NCI-H146 (cell line): ENCODE data around the gene COL20A1.
"Not testable (repeated sequence)": the region's sequence is repeated elsewhere in the genome, so short reads cannot be mapped to it uniquely, and the experiment has no call there.

ENCODE experiments used
- DNase-seq: peaks from one replicate; lab custom pipeline; 2025; lab: John Stamatoyannopoulos, UW

Gene COL20A1

GRCh38 chr20:63290677-63291472 lies 2.1 kb upstream of the COL20A1 start:
- DNase-seq, result no peak

DNA sequence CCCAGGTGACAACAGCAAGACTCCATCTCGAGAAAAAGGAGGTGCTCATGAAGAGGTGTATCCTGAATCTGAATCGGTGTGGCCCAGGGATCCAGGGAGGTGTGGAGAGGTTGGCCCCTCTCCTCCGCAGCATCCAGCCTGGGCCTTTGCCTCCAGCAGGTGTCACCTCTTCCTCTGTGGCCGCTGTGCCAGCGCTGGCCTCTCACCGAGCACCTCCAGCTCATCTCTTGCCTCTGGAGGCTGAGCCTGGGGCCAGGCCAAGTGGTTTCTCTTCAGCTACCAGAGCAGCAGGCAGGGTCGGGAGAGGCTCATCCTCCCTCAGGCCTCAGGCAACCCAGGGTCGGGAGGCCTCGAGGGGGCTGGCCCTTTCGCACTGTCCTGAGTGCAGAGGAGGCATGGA lies 1.2 kb upstream of the COL20A1 start:
- DNase-seq, result no peak

DNA sequence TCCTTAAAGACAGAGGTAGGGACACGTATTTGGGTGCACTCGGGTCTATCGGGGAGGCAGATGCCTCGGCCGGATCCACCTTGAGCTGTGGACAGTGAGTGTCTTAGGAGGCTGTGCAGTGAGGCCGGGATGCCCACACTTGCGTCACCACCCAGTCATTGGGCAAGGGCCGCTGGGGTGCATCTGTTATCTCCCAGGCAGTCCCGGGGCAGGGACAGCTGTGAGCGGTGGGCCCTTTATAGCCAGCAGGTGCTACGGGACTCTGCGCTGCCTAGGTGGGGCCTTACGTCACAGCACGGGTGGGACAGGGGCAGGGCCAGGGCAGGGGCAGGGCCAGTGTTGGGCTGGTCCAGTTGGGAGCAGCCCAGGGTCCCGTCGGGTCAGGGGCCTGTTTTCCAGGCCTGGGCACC lies 689 bp upstream of the COL20A1 start:
- DNase-seq, result no peak

GRCh38 chr20:63293456-63293855 lies 470 bp downstream of the COL20A1 start:
- no peak for DNase-seq

- DNase-seq, result no peak
Observed at GRCh38 chr20:63293871-63294535, 1.0 kb downstream of the COL20A1 start.

DNA sequence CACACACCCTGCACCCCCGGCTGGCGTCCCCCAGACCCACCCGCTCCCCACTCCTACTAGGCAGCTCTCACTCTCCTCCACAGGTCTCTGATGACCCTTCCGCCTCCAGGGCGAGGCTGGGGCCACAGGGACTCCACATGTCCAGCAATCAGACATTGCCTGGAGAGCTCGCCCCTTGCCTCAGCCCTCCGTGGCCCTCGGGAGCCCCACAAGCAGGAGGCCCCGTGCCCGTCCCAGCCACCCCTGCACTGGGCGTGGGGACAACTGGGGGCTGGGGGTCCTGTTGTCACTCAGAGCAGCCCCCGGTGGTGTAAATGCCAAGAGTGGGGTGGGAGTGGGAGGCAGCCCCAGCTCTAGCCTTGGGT lies 1.5 kb downstream of the COL20A1 start:
- DNase-seq, result no peak

DNA sequence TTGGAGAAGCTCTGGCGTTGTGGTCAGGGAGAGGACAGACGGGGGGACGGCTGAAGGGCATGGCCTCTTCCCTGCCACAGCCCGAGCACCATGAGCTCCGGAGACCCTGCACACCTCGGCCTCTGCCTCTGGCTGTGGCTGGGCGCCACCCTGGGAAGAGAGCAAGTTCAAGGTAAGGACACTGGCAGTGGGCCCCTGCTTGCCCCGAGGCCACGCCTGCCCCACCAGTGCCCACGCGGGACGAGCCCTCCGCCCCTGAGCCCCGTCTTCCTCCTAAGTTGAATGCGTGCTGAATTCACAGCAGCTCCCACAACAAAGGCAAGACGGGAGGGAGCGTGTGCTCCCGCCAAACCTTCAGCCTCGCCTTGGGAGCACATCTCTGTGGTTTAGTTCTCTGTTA lies 2.0 kb downstream of the COL20A1 start:
- no peak for DNase-seq

DNA sequence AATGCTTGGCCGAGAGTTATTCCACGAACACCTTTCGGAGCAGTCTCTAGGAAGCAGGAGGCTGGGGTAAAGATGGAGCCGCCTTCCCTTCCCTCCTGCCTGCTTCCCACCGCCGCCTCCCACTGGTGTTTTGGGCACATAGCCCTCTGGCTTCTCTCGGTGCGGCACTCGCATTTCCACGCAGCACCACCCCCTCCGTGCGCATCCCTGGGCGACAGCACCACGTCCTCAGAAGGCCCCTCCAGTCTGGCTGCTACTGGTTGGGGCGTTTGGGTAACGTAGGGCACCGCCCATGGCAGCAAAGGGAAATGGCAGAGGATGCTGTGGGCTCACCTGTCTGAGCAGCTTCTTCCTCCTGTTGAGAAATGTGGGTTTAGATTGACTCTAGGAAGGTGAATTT lies 2.4 kb downstream of the COL20A1 start:
- DNase-seq, result no peak

GRCh38 chr20:63295846-63296245 lies 2.9 kb downstream of the COL20A1 start:
- DNase-seq, result peak; percentile 44

GRCh38 chr20:63296531-63297299 lies 3.7 kb downstream of the COL20A1 start:
- DNase-seq, result no peak

DNA sequence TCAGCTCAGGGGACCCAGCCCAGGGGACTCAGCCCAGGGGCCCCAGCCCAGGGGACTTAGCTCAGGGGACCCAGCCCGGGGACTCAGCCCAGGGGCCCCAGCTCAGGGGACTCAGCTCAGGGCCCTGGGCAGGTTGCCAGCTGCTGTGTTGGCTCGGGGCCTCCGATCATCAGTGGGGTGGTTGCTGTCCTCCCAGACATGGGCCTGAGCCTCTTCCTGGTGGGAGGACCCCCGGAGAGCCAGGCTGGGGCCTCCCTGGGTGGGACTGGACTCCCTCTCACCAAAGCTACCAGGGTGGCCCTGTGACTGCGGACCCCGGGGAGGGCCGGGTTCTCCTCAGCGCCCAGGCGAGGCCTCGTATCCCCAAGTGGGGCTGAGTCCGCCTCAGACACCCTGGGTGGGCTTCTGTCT lies 4.4 kb downstream of the COL20A1 start:
- DNase-seq, result no peak

DNA sequence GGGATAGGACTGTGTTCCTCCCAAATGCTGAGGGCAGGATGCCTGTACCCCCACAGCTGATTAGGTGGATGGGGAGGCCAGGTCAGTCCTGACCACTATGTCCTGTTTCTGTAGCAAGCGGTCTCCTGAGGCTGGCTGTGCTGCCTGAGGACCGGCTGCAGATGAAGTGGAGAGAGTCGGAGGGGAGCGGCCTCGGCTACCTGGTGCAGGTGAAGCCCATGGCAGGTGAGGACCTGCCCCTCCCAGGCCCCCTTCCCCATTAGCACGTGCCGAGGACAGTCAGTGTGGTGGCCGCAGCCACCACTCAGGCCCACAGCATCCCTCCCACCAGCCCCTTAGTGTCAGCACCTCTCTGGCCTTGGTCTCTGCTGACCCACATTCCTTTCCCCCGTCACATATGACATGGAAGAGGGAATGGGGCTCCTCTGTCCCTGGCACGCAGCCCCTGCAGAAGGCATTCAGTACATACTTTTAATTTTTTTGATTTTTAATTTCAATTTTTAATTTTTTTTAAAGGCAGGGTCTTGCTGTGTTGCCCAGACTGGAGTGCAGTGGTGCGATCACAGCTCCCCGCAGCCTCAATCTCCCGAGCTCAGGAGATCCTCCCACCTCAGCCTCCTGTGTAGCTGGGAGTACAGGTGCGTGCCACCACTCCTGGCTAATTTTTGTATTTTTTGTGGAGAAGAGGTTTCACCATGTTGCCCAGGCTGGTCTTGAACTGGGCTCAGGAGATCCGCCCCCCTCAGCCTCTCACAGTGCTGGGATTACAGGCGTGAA lies 5.0 kb downstream of the COL20A1 start:
- DNase-seq, result no peak

- DNase-seq, result no peak
Observed at GRCh38 chr20:63298731-63299312, 5.8 kb downstream of the COL20A1 start.

- DNase-seq, result no peak
Observed at GRCh38 chr20:63301671-63302070, 8.7 kb downstream of the COL20A1 start.

- DNase-seq, result no peak
Observed at GRCh38 chr20:63303095-63303666, 10.2 kb downstream of the COL20A1 start.

- DNase-seq, result no peak
Observed at GRCh38 chr20:63305393-63305792, 12.4 kb downstream of the COL20A1 start.

- not testable (repeated sequence) for DNase-seq
Observed at GRCh38 chr20:63305933-63306672, 13.1 kb downstream of the COL20A1 start.

GRCh38 chr20:63306673-63307537 lies 13.9 kb downstream of the COL20A1 start:
- DNase-seq, result no peak

GRCh38 chr20:63307538-63308217 lies 14.7 kb downstream of the COL20A1 start:
- no peak for DNase-seq
